ENCODE measurements around the gene SFI1. TPM values are rescaled to one million over a fixed set of nuclear protein-coding genes. Genes with fewer than 3 reads are reported as not detected.
"Not testable (repeated sequence)": the region's sequence is repeated elsewhere in the genome, so short reads cannot be mapped to it uniquely, and the experiment has no call there.

SFI1 gene
- total RNA-seq, 1 experiment from 2014 or later = 59.2 TPM

DNA sequence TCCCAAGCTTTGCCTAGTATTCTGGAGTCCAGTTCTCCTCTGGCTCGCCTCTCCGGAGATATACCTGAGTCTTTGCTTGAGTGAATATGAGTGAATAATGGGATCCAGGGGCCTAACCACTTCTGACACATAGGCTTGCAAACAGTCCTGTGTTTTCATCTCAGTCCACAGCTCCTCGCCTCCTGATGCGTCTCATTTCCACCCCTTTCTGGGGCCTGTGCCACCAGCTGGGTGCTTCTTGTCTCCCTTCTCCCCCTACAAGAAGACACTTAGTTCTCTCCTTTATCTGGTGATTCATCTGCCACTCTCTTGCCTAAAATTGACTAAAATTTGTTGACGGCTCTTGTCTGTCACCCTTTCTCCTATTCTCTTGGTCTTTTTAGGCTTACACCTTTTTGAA is 44.6 kb downstream of the SFI1 start:
- Mint-ChIP-seq H3K36me3 (ENCODE audit: insufficient read depth, unreplicated experiment) (peaks cover 2% of the 10 kb centered on the region), H3K27me3 (ENCODE audit: unreplicated experiment) (no peaks in the 10 kb centered on the region), H3K9me3 (ENCODE audit: low read depth, unreplicated experiment) (no peaks in the 10 kb centered on the region), H3K4me1 (ENCODE audit: low read depth, unreplicated experiment) (no peaks in the 10 kb centered on the region), H3K27ac (ENCODE audit: unreplicated experiment) (no peak overlapping the region), H3K4me3 (ENCODE audit: low read depth, unreplicated experiment) (no peak overlapping the region)
- intact Hi-C loops (cut with micrococcal nuclease; ENCODE audit: unreplicated experiment) = no loop called here
- TF ChIP-seq, protein P1, sequence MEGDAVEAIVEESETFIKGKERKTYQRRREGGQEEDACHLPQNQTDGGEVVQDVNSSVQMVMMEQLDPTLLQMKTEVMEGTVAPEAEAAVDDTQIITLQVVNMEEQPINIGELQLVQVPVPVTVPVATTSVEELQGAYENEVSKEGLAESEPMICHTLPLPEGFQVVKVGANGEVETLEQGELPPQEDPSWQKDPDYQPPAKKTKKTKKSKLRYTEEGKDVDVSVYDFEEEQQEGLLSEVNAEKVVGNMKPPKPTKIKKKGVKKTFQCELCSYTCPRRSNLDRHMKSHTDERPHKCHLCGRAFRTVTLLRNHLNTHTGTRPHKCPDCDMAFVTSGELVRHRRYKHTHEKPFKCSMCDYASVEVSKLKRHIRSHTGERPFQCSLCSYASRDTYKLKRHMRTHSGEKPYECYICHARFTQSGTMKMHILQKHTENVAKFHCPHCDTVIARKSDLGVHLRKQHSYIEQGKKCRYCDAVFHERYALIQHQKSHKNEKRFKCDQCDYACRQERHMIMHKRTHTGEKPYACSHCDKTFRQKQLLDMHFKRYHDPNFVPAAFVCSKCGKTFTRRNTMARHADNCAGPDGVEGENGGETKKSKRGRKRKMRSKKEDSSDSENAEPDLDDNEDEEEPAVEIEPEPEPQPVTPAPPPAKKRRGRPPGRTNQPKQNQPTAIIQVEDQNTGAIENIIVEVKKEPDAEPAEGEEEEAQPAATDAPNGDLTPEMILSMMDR (IDR thresholded peaks at IDR 0.05; ENCODE audit: unreplicated experiment) = no peak
- CTCF ChIA-PET = no interaction called here
- no peak for DNase-seq
- no TSS peak for BruUV-seq (replicated peaks)

DNA sequence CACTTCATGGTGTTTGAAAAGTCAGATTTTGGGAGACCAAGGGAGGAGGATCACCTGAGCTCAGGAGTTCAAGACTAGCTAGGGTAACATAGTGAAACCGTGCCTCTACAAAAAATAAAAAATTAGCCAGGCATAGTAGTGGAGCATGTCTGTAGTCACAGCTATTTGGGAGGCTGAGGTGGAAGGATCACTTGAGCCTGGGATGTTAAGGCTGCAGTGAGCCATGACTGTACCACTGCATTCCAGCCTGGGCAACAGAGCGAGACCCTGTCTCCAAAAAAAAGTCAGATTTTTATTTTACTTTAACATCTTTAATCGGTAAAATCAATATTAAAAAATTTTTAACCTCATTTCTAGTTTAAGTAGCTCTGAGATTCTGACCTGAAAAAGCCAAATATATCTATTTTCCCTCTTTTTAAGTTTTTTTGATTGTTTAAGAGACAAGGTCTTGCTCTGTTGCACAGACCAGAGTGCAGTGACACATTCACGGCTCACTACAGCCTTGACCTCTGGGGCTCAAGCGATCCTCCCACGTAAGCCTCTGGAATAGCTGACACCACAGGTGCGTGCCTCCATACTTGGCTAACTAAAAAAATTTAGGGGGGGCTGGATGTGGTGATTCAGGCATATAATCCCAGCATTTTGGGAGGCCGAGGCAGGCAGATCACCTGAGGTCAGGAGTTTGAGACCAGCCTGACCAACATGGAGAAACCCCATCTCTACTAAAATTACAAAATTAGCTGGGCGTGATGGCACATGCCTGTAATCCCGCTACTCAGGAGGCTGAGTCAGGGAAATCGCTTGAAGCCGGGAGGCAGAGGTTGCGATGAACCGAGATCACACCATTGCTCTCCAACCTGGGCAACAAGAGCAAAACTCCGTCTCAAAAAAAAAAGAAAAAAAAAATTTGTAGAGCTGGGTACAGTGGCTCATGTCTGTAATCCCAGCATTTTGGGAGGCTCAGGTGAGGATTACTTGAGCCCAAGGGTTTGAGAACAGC is 48.4 kb downstream of the SFI1 start:
- TF ChIP-seq, protein P1 (IDR thresholded peaks at IDR 0.05; ENCODE audit: unreplicated experiment) = no peak
- Mint-ChIP-seq H3K9me3 (ENCODE audit: low read depth, unreplicated experiment) (no peaks in the 10 kb centered on the region), H3K4me3 (ENCODE audit: low read depth, unreplicated experiment) (no peak overlapping the region), H3K27ac (ENCODE audit: unreplicated experiment) (no peak overlapping the region), H3K27me3 (ENCODE audit: unreplicated experiment) (no peaks in the 10 kb centered on the region), H3K36me3 (ENCODE audit: insufficient read depth, unreplicated experiment) (peaks cover 14% of the 10 kb centered on the region), H3K4me1 (ENCODE audit: low read depth, unreplicated experiment) (no peaks in the 10 kb centered on the region)
- no TSS peak for BruUV-seq (replicated peaks)
- CTCF ChIA-PET = interaction anchor here (0.6 kb wide), 4 partner anchors 69 to 1535 kb away, joined by 3 read pairs; no protein-coding TSS in a partner anchor
- intact Hi-C loops (cut with micrococcal nuclease; ENCODE audit: unreplicated experiment) = no loop called here
- DNase-seq = no peak

DNA sequence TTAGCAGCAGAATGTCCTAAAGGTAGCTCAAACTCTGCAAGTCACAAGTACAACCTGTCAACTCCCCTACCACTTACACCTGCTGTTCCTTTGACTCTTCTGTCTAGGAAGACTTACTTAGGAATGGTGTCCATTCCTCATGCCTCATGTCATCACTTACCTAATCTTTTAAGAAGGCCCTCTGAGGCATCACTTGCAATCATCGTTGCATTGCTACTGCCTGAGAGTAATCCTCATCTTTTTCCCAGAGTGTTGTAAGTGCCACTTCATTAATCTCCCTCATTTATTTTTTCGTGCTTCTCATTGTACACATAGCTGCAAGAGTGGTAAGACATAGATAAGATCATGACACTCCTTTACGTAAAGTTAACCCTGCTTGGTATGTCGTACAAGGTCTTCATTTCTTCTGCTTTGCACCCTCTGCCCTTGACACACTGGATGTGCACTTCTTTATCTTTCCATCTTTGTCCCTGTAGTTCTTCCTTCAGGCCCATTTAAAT is 54.6 kb downstream of the SFI1 start:
- CTCF ChIA-PET = no interaction called here

DNA sequence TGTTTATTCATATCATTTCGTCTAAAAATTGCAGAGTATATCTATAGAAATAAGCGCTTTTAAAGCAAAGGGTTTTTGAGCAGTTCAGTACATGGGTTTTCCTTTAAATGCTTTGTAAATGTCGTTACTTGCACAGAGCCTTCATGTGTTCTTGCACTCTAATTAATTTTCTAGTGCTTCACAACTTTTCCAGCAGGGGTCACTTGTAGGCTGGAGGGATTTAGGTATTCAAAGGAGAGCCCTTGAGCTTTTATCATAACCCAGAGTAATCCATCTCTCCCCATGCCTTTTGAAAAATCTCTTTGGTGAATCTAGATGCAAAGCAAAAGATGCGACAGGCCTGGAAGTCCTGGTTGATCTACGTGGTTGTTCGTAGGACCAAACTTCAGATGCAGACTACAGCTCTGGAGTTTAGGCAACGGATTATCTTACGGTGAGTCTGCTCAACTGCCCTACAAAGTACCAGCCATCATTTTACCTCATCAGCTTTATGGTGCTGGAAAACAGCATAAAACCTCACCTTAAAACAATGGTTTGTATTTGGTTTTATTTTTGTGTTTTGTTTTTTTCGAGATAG is 60.4 kb downstream of the SFI1 start:
- H3K36me3 Mint-ChIP-seq (ENCODE audit: insufficient read depth, unreplicated experiment) = peaks cover 5% of the 10 kb centered on the region
- H3K4me1 Mint-ChIP-seq (ENCODE audit: low read depth, unreplicated experiment) = no peaks in the 10 kb centered on the region
- CTCF ChIA-PET = interaction anchor here (0.9 to 1.4 kb wide), 6 partner anchors 13 to 414 kb away, joined by 3 to 9 read pairs (median 4); no protein-coding TSS in a partner anchor
- DNase-seq = peak; percentile 19
- TF ChIP-seq, protein P1 (IDR thresholded peaks at IDR 0.05; ENCODE audit: unreplicated experiment) = peak; percentile 63
- no TSS peak for BruUV-seq (replicated peaks)
- intact Hi-C loops (cut with micrococcal nuclease; ENCODE audit: unreplicated experiment) = no loop called here
- H3K4me3 Mint-ChIP-seq (ENCODE audit: low read depth, unreplicated experiment) = no peak overlapping the region
- no peaks in the 10 kb centered on the region for H3K9me3 Mint-ChIP-seq (ENCODE audit: low read depth, unreplicated experiment)
- no peaks in the 10 kb centered on the region for H3K27me3 Mint-ChIP-seq (ENCODE audit: unreplicated experiment)
- H3K27ac Mint-ChIP-seq (ENCODE audit: unreplicated experiment) = no peak overlapping the region

More for the DNA sequence above, 54.6 kb downstream of the SFI1 start:
- intact Hi-C loops (cut with micrococcal nuclease; ENCODE audit: unreplicated experiment) = no loop called here
- Mint-ChIP-seq H3K36me3 (ENCODE audit: insufficient read depth, unreplicated experiment) (peaks cover 12% of the 10 kb centered on the region), H3K27me3 (ENCODE audit: unreplicated experiment) (no peaks in the 10 kb centered on the region), H3K4me1 (ENCODE audit: low read depth, unreplicated experiment) (no peaks in the 10 kb centered on the region), H3K9me3 (ENCODE audit: low read depth, unreplicated experiment) (no peaks in the 10 kb centered on the region), H3K4me3 (ENCODE audit: low read depth, unreplicated experiment) (no peak overlapping the region), H3K27ac (ENCODE audit: unreplicated experiment) (no peak overlapping the region)
- TF ChIP-seq, protein P1 (IDR thresholded peaks at IDR 0.05; ENCODE audit: unreplicated experiment) = no peak
- BruUV-seq (replicated peaks) = no TSS peak
- DNase-seq = no peak

DNA sequence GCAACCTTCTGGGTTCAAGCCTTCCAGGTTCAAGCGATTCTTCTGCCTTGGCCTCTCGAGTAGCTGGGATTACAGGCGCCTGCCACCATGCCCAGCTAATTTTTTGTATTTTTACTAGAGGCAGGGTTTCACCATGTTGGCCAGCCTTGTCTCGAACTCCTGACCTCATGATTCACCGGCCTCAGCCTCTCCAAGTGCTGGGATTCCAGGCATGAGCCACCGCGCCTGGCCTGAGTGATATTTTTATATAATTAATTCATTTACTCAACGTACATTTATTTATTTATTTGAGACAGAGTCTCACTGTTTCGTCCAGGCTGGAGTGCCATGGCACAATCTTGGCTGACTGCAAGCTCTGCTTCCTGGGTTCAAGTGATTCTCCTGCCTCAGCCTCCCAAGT is 62.2 kb downstream of the SFI1 start:
- DNase-seq; BruUV-seq (replicated peaks); H3K36me3 Mint-ChIP-seq (ENCODE audit: insufficient read depth, unreplicated experiment); H3K9me3 Mint-ChIP-seq (ENCODE audit: low read depth, unreplicated experiment); intact Hi-C loops (cut with micrococcal nuclease; ENCODE audit: unreplicated experiment); H3K27me3 Mint-ChIP-seq (ENCODE audit: unreplicated experiment); H3K4me1 Mint-ChIP-seq (ENCODE audit: low read depth, unreplicated experiment); H3K27ac Mint-ChIP-seq (ENCODE audit: unreplicated experiment); H3K4me3 Mint-ChIP-seq (ENCODE audit: low read depth, unreplicated experiment): not testable (repeated sequence)
- CTCF ChIA-PET = interaction anchor here (1.0 kb wide), 1 partner anchor 412 kb away, joined by 3 read pairs; no protein-coding TSS in a partner anchor

Data from Calu3 (cell line).